ENCODE measurements around the gene CATSPER4. TPM values are rescaled to one million over a fixed set of nuclear protein-coding genes. Genes with fewer than 3 reads are reported as not detected.

Gene CATSPER4
- total and polyA plus RNA-seq, 2 of the 8 experiments (the other 6 are each of a cell fraction or from before 2014, with no cell fraction given), result 0.65 to 0.83 TPM

DNA sequence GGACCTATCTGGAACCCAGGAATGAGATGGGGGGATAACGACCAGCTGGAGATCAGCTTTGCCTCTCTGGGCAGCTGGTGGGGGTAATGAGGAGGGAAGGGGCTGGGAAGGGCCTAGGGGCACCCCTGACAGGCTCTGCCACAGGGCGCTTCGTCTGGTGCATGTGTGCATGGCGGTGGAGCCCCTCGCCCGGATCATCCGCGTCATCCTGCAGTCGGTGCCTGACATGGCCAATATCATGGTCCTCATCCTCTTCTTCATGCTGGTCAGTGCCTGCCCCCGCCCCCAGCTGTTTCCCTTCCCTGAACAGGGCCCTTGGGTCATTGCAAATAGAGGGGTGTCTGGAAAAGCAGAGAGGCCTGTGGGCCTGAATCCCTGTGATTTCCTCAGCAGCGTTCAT lies 7.4 kb downstream of the CATSPER4 start:
- no peak overlapping the region for H4K8ac ChIP-seq (ENCODE audit: extremely low read depth, insufficient read depth, low read length)
- H3K23me2 ChIP-seq (ENCODE audit: low read depth, low read length), result no peaks in the 10 kb centered on the region; the same call in 1 of the 2 replicates
- no peak overlapping the region for H2BK120ac ChIP-seq (replicated peaks; ENCODE audit: low read depth, low read length)
- no peak for DNase-seq (ENCODE audit: low read depth in 1 of 2, low spot score in 2 of 2)
- no peak for FAIRE-seq
- no peaks in the 10 kb centered on the region for H3K79me1 ChIP-seq (ENCODE audit: low read depth, low read length)
- no peak overlapping the region for H3K18ac ChIP-seq (ENCODE audit: extremely low read depth, low read length)
- POLR2A ChIA-PET (ENCODE audit: partially characterized antibody), result interaction anchor here (0.6 to 2.4 kb wide), 2 partner anchors 8 to 115 kb away, joined by 3 to 9 read pairs; partner anchors contain the start of gene CATSPER4
- H3K79me2 ChIP-seq (ENCODE audit: control insufficient read depth in 1 of 2, insufficient read depth in 2 of 2, low read length in 2 of 2), result no peaks in the 10 kb centered on the region
- H3K23ac ChIP-seq (ENCODE audit: insufficient read length), result no peak overlapping the region
- no peak overlapping the region for H2BK12ac ChIP-seq (ENCODE audit: low read depth, low read length)
- no peak overlapping the region for H3K14ac ChIP-seq (ENCODE audit: insufficient read length)
- H3K4me2 ChIP-seq (ENCODE audit: insufficient read depth in 1 of 2, low read depth in 2 of 2, low read length in 2 of 2), result no peak overlapping the region
- H2BK5ac ChIP-seq (ENCODE audit: low read depth, low read length), result no peak overlapping the region
- no peak overlapping the region for H2AFZ ChIP-seq (ENCODE audit: low read length)
- no peak overlapping the region for H4K91ac ChIP-seq (replicated peaks; ENCODE audit: insufficient read length, low read length)
- H3K4ac ChIP-seq (replicated peaks; ENCODE audit: insufficient read length, low read depth, low read length), result no peak overlapping the region
- CTCF ChIA-PET (ENCODE audit: partially characterized antibody), result interaction anchor here (1.1 to 3.1 kb wide), 3 partner anchors 7 to 37 kb away, joined by 5 to 23 read pairs (median 6); partner anchors contain the start of genes CATSPER4 and CEP85
- H4K5ac ChIP-seq (ENCODE audit: insufficient read length, low read depth, low read length), result no peak overlapping the region
- no peak overlapping the region for H3K9ac ChIP-seq (replicated peaks in 1 of 4; ENCODE audit: extremely low read depth in 1 of 4, low read depth in 3 of 4, low read length in 3 of 4)
- no peak overlapping the region for H3K27ac ChIP-seq (ENCODE audit: low read depth, low read length)
- H3K36me3 ChIP-seq (ENCODE audit: control insufficient read depth in 2 of 4, insufficient read depth in 4 of 4, low read length in 3 of 4), result no peaks in the 10 kb centered on the region
- no peak overlapping the region for H2BK15ac ChIP-seq (ENCODE audit: low read length)
- H3K9me3 ChIP-seq (ENCODE audit: insufficient read depth in 2 of 2, low read depth in 1 of 2, low read length in 1 of 2), result no peaks in the 10 kb centered on the region
- H3K56ac ChIP-seq (replicated peaks; ENCODE audit: insufficient read length, low read depth, low read length), result no peak overlapping the region
- H3K4me1 ChIP-seq (replicated peaks in 1 of 4; ENCODE audit: control insufficient read depth in 3 of 4, insufficient read depth in 4 of 4, low read length in 3 of 4), result peaks cover 0 to 12% (median 5%) of the 10 kb centered on the region in 4 experiments; a peak in 5 of 7 replicates
- H3K27me3 ChIP-seq (replicated peaks in 1 of 4; ENCODE audit: control insufficient read depth in 3 of 4, extremely low read depth in 1 of 4, insufficient read depth in 3 of 4, low read length in 3 of 4), result no peaks in the 10 kb centered on the region
- no peak overlapping the region for H2AK5ac ChIP-seq (ENCODE audit: low read depth, low read length)
- TF ChIP-seq SIRT6 (IDR thresholded peaks at IDR 0.05; ENCODE audit: low read length), result no peak
- no peak for TF ChIP-seq CHD2 (IDR thresholded peaks at IDR 0.05; ENCODE audit: low read length)
- no peak for TF ChIP-seq KDM4A (IDR thresholded peaks at IDR 0.05; ENCODE audit: low read depth, low read length, severe bottlenecking)
- TF ChIP-seq POLR2A (IDR thresholded peaks at IDR 0.05; ENCODE audit: control extremely low read depth in 1 of 2, low read depth in 2 of 2, low read length in 2 of 2), result no peak
- 91% methylated on average over 11 of the region's 11 CpGs; no CpG with 5 or more reads in 1 of the 2 experiments for WGBS, 2 experiments (ENCODE audit: extremely low coverage in 1 of 2, insufficient coverage in 1 of 2, insufficient read length in 1 of 2, insufficient replicate concordance in 2 of 2, low coverage in 1 of 2, low lambda C conversion rate in 2 of 2, missing lambda C conversion rate in 1 of 2)
- no peak overlapping the region for H3K4me3 ChIP-seq (ENCODE audit: extremely low read depth in 1 of 4, insufficient read depth in 2 of 4, low read depth in 3 of 4, low read length in 4 of 4)
- H2BK20ac ChIP-seq (ENCODE audit: low read length), result no peak overlapping the region
- no peaks in the 10 kb centered on the region for H4K20me1 ChIP-seq (replicated peaks in 1 of 2; ENCODE audit: control insufficient read depth in 1 of 2, insufficient read depth in 2 of 2, low read length in 2 of 2)

Data from H1 (cell line).